AG10803 (cell line): ENCODE measurements around the gene GNL3L.
"Not testable (repeated sequence)": the region's sequence is repeated elsewhere in the genome, so short reads cannot be mapped to it uniquely, and the experiment has no call there.

Experiments used
- DNase-seq: peaks from one replicate; pipeline ENCODE4 v3.0.0; 2010; ENCODE audit warnings: low read depth
- H3K4me3 ChIP-seq: 2 replicates; pipeline ENCODE4 v1.5.1; 2011; ENCODE audit warnings: mild to moderate bottlenecking, low read length, control low read depth
- CTCF ChIP-seq: conservative IDR thresholded peaks from 2 replicates; pipeline ENCODE4 v1.5.1; 2011; ENCODE audit warnings: mild to moderate bottlenecking, low read length, control low read depth, inconsistent platforms

Gene GNL3L

GRCh38 chrX:54529151-54529550 is 868 bp upstream of the GNL3L start:
- DNase-seq: no peak
- no peak for TF ChIP-seq CTCF
- peak overlapping the region; percentile 65 for H3K4me3 ChIP-seq

GRCh38 chrX:54530357-54530900 is 410 bp downstream of the GNL3L start:
- TF ChIP-seq CTCF: no peak
- DNase-seq: peak; percentile 0
- H3K4me3 ChIP-seq: peak overlapping the region; percentile 88

- no peak for DNase-seq
- TF ChIP-seq CTCF: no peak
- H3K4me3 ChIP-seq: no peak overlapping the region
Measured at GRCh38 chrX:54534271-54534670, 4.3 kb downstream of the GNL3L start.

GRCh38 chrX:54540289-54540688 is 10.3 kb downstream of the GNL3L start:
- TF ChIP-seq CTCF: peak; percentile 42
- peak; percentile 61 for DNase-seq

GRCh38 chrX:54542239-54542638 is 12.2 kb downstream of the GNL3L start:
- not testable (repeated sequence) for DNase-seq, H3K4me3 ChIP-seq

More at GRCh38 chrX:54540289-54540688, 10.3 kb downstream of the GNL3L start:
- H3K4me3 ChIP-seq: no peak overlapping the region

- no peak for TF ChIP-seq CTCF
- no peak for DNase-seq
Measured at GRCh38 chrX:54550821-54551220, 20.8 kb downstream of the GNL3L start.

GRCh38 chrX:54551801-54552200 is 21.8 kb downstream of the GNL3L start:
- DNase-seq: no peak
- H3K4me3 ChIP-seq: no peak overlapping the region
- no peak for TF ChIP-seq CTCF

More at GRCh38 chrX:54550821-54551220, 20.8 kb downstream of the GNL3L start:
- no peak overlapping the region for H3K4me3 ChIP-seq

GRCh38 chrX:54555006-54555405 is 25.0 kb downstream of the GNL3L start:
- H3K4me3 ChIP-seq, DNase-seq: not testable (repeated sequence)
